ENCODE results near the gene DPM3.

DNA sequence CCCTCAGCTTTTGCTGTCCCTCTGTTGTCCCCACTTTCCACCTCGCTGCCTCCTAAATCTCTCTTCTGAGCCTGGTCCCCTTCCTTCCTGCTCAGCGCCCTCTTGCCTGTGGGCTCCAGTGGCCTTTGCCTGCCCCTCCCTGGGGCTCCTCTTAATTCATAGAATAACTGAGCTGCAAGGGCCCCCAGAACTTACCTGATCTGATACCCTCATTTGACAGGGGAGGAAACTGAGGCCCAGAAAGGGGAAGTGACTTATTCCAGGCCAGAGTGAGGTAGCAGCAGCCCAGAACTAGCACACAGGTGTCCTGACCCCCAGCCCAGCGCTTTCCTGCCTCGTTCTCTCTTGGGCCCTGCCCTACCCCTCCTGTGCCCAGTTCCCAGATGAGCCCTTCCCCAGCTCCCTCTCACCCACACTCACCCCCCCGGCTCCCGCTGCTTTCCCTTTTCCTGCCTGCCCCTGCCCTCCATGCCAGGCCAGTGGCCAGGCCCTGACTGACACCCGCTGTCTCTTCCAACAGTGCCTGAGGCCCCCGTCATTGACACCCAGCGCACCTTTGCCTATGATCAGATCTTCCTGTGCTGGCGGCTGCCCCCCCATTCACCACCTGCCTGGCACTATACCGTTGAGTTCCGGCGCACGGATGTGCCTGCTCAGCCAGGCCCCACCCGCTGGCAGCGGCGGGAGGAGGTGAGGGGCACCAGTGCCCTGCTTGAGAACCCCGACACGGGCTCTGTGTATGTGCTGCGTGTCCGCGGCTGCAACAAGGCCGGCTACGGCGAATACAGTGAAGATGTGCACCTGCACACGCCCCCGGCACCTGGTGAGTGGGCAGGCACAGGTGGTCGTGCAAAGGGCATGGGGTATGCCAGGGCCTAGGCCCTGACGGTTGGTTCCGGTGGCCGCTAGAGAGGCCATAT is 39.0 kb upstream of the DPM3 start:
- TF ChIP-seq, protein P1, sequence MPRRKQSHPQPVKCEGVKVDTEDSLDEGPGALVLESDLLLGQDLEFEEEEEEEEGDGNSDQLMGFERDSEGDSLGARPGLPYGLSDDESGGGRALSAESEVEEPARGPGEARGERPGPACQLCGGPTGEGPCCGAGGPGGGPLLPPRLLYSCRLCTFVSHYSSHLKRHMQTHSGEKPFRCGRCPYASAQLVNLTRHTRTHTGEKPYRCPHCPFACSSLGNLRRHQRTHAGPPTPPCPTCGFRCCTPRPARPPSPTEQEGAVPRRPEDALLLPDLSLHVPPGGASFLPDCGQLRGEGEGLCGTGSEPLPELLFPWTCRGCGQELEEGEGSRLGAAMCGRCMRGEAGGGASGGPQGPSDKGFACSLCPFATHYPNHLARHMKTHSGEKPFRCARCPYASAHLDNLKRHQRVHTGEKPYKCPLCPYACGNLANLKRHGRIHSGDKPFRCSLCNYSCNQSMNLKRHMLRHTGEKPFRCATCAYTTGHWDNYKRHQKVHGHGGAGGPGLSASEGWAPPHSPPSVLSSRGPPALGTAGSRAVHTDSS (tag by site-specific recombination; IDR thresholded peaks at IDR 0.05): no peak
- no peak for TF ChIP-seq OSR2 (tag by site-specific recombination; IDR thresholded peaks at IDR 0.05)
- TF ChIP-seq CTCF (tag by site-specific recombination; IDR thresholded peaks at IDR 0.05): no peak
- TF ChIP-seq, protein P2, sequence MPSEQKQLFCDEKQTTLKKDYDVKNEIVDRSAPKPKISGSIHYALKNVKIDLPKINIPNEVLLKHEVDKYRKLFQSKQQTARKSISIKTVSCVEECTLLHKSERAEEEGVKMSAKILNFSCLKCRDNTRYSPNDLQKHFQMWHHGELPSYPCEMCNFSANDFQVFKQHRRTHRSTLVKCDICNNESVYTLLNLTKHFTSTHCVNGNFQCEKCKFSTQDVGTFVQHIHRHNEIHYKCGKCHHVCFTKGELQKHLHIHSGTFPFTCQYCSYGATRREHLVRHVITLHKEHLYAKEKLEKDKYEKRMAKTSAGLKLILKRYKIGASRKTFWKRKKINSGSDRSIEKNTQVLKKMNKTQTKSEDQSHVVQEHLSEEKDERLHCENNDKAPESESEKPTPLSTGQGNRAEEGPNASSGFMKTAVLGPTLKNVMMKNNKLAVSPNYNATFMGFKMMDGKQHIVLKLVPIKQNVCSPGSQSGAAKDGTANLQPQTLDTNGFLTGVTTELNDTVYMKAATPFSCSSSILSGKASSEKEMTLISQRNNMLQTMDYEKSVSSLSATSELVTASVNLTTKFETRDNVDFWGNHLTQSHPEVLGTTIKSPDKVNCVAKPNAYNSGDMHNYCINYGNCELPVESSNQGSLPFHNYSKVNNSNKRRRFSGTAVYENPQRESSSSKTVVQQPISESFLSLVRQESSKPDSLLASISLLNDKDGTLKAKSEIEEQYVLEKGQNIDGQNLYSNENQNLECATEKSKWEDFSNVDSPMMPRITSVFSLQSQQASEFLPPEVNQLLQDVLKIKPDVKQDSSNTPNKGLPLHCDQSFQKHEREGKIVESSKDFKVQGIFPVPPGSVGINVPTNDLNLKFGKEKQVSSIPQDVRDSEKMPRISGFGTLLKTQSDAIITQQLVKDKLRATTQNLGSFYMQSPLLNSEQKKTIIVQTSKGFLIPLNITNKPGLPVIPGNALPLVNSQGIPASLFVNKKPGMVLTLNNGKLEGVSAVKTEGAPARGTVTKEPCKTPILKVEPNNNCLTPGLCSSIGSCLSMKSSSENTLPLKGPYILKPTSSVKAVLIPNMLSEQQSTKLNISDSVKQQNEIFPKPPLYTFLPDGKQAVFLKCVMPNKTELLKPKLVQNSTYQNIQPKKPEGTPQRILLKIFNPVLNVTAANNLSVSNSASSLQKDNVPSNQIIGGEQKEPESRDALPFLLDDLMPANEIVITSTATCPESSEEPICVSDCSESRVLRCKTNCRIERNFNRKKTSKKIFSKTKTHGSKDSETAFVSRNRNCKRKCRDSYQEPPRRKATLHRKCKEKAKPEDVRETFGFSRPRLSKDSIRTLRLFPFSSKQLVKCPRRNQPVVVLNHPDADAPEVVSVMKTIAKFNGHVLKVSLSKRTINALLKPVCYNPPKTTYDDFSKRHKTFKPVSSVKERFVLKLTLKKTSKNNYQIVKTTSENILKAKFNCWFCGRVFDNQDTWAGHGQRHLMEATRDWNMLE (tag by site-specific recombination; conservative IDR thresholded peaks at IDR 0.05; ENCODE audit: low read depth): no peak
